Frontal cortex (tissue), 4 donors: Measurements from ENCODE around the gene UCN3. TPM values are rescaled to one million over a fixed set of nuclear protein-coding genes. Genes with fewer than 3 reads are reported as not detected.
"Not testable (repeated sequence)": the region's sequence is repeated elsewhere in the genome, so short reads cannot be mapped to it uniquely, and the experiment has no call there.

Source experiments
- DNase-seq, 2 donors: peaks; one replicate each; pipeline ENCODE4 v3.0.0; 2012; ENCODE audit warnings: low spot score in 2 of 2
- FAIRE-seq: peaks from 2 replicates; lab custom pipeline; 2012; peaks lifted over from hg19 to GRCh38; lab: Jason Lieb, UNC
- total RNA-seq: library from RNA; depleted of rRNA; stranded (reverse); fragments of >200 nt; gene quantifications from one replicate; pipeline ENCODE4 v1.2.3, GENCODE V29; 2014
- donor health status: control.
- donor health status: control.
- donor health status: control.

Gene UCN3
- total RNA-seq, 1 donor from 2014 or later = not detected

DNA sequence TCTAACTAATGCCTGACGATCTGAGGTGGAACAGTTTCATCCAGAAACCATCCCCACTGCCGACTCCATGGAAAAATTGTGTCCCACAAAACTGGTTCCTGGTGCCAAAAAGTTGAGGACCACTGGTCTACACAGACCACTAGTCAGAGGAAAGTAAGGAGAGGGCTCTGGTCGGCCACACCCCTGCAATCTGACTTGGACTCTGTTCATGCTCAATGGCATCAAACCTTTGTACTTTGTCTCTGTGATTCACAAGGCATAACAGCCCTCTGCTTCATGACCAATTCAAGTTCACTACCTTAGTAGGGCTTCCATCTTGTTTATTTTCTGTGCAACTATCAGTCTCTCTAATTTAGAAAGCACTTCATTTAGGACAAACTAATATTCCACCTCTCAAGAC lies 38.0 kb downstream of the UCN3 start:
- DNase-seq (no peak), FAIRE-seq (no peak)

DNA sequence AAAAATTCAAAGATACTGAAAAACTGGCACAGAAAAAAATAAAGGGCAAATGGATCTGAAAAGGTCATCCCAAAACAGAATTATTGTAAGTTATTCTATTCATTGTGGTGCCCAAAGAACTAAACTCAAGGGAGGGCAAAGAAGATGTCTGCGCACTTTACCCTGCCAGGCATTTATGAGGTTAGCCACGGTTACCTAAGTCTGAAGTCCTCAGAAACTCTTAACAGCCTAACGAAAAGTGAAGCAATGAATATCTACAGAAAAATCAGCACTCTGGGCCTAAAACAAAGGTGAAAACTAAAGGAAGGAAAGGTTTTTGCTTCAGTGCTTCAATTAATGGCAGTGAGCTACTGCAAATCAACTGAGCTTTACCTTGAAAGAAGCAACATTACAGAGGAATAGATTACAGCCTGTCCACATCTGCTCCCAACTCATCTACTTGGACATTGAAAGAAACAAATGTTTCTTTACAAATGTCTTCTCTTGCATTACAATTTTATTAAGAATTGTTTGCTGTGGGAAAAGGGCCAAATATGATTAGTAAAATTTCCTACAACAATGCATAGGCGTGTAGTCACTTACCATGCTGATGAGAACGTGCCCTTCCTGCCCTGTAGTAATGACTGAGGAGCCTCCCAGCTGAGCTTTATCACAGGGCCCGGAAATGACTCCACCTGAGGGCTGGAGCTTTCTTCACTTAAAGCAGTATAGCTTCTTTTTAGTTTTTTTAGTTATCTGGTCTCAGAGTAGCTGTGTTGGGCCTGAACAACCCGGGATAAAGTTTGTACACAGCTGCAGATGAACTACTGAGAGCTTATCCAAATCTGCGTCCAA lies 39.7 kb downstream of the UCN3 start, which contains the start of gene TUBAL3:
TUBAL3 (minus strand) TSS at position 621 of the 834 bp plus-strand sequence; CDS start at position 585, 36 bp downstream.
- DNase-seq (no peak), FAIRE-seq (no peak)

DNA sequence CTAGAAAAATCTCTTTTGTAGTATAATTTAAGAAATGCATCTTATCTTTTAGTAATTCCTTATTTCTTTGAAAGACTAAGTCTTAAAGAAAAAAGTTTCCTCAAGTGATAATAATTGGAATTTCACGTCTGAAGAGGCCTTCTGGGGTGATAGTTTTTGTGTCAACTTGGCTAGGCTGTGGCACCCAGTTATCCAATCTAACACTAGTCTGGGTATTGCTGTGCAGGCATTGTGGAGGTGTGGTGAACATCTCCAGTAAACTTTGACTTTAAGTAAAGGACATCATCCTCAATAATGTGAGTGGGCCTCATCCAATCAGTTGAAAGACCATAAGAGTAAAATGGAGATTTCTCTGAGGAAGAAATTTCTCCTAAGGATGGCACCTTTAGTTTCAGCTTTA lies 42.2 kb downstream of the UCN3 start:
- DNase-seq (no peak), FAIRE-seq (no peak)

DNA sequence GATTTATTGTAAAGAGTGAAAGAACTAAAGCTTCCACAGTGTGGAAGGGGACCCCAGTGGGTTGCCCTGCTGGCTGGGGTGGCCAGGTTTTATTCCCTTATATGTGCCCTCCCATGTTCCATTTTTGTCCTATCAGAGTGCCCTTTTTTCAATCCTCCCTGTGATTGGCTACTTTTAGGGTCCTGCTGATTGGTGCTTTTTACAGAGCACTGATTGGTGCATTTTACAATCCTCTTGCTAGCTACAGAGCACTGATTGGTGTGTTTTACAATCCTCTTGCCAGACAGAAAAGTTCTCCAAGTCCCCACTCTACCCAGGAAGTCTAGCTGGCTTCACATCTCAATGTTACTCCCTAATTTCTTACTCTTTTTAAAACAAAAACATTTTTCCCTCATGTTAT lies 46.0 kb downstream of the UCN3 start:
- not testable (repeated sequence) for FAIRE-seq, DNase-seq

DNA sequence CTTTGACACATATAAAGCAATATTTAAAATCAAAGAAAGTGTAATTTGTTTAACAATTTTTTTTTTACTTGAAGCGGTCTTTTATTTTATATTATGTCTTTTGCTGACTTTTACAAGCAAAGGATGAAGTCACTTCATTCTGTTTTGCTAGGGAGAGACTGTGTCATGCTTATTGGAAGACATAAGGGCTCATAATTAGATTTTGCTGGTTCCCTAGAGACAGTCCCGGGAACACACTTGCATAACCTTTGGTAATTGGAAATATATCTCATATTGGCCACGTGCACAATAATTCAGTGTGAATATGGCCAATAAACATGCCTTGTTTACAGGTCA lies 47.1 kb downstream of the UCN3 start:
- FAIRE-seq = no peak
- DNase-seq = no peak

DNA sequence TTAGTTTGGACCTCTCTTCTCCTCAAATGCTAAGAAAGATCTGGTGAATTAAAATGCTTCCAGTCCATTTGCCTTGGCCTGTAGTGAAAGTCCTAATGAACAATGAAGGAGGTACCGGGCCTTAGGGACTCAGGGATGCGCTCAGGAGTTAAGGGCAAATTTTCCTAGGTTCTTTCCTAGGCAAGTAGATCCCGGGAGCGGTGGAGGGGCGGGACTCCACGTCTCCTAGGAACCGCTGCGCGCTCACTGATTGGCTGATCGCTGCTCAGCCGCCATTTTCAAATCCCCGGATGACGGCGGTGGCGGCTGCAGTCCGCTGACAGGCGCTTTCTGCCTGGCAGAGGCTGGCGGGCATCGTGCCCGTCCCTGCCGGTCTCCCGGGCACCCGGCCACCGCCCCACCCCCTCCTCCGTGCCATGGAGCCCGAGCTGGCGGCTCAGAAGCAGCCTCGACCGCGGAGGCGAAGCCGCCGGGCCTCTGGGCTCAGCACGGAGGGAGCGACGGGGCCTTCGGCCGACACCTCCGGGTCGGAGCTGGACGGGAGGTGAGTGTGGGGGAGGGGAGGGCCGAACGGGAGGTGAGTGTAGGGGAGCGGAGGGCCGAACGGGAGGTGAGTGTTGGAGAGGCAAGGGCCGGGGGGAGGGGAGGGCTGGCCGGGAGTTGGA lies 47.6 kb downstream of the UCN3 start, which contains the start of gene NET1:
NET1 (plus strand) TSS at position 281 of the 665 bp plus-strand sequence; CDS start at position 417, 136 bp downstream.
- FAIRE-seq (no peak), DNase-seq (peak; percentile 93 to 94)

DNA sequence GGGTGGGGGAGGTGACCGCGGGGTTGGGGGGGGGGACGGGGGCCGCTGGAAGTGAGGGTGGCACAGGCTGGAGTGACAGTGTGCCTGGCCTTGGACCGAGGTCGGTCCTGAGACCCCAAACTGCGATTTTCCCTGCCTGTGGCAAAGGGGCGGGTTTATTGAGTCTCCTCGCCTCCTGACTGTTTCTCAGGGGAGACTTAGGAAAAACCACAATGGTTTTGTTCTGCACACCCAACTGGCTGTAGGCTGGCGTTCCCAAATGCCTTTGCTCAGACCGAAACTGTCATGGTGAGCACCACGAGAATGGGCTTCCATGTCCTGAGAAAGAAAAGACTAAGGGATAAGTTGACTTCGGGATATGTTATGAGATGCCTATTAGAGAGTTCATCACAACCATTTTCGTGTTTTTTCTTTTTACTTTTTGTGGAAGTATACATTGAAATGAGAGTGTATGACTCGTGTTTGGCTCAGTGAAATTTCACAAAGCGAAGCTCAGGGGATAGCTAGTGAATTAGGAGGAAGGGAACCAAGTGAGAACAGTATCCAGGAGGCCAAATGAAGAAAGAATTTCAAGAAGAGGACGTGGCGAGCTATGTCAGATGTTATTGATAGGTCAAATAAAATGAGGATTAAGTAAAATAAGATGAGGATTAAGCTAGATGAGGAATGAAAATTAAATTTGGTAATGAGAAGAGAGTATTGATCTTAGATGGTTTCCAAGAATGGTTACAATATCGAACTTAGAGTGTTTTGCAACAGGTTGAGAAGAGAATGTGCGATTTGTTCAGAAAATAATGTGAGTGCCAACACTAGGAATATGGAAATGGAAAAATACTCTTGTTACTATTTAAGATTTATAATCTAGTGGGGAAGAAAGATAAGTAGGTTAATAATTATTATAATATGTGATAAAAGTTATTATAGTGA lies 48.5 kb downstream of the UCN3 start:
- no peak for FAIRE-seq
- peak; percentile 20 to 40 for DNase-seq

DNA sequence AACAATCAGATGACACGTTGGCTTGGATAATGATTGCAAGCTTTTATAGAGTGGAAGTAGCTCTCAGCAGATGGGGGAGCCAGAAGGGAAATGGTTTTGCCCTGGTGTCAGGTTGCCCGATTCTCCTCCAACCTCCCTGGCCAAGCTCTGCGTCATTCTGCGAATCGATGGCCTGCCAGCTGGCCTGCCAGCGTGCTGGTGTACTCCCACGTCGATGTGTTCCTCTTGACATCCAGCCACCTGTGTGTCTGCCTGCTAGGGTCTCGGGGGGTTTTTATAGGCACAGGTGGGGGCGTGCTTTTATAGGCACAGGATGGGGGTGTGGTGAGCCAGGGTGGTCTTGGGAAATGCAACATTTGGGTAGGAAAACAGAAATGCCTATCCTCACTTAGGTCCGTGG lies 52.2 kb downstream of the UCN3 start:
- FAIRE-seq (no peak), DNase-seq (no peak)

DNA sequence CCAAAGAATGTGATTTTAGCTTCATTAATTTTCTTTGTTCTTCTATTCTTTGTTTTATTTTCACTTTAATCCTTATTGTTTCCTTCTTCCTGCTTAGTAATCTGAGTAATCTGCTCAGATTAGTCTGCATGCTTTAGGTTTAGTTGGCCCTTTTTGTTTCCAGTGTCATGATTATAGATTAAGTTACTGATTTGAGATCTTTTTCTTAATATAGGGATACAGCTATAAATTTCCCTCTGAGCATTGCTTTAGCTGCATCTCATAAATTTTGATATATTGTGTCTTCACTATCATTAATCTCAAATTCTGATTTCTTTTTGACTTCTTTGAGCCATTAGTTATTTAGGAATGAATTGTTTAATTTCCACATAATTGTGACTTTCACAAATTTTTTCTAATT lies 53.8 kb downstream of the UCN3 start:
- FAIRE-seq (peak; percentile 6), DNase-seq (no peak)

DNA sequence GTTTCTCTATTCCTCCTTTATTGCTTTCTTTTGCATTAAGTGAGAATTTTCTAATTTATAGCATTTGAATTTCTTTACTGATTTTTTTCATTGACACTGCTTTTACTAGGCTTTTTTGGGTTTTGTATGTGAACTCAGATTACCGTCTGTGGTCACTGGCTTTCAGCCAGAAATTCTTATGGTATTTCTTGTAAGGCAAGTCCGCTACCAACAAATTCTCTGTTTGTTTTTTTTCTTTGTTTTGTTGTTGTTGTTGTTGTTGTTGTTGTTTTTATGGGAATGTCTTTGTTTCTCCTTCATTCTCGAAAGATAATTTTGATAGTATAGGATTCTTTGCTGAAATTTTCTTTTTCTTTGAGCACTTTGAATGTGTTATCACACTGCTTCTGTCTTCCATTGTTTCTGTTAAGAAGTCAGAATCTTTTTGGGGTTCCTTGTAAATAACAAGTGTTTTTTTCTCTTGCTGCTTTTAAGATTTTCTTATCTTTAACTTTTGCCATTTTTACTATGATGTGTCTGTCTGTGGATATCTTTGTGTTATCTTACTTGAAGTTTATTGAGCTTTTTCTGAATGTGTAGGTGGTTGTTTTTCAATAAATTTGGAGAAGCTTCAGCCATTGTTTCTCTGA lies 54.8 kb downstream of the UCN3 start:
- FAIRE-seq (no peak), DNase-seq (no peak)

DNA sequence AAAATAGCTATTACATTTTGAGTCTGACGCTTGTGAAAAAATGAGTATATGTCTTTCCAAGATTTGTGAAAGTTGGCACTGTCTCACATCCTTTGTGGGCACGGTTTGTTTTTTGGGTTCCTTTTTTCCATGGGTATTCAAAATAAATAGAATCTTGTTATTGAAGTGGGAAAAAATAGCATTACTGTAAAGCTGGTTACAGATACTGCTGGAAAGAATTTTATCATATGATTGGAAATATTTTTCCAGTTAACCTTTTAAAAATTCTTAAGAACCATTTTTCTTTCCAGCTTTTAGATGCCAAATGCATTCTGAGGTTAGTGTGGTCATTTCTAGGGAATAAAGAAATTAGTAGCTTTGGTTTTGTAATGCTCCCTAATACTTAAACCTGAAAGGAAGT lies 59.0 kb downstream of the UCN3 start:
- FAIRE-seq = no peak

More for the DNA sequence above, 59.0 kb downstream of the UCN3 start:
- no peak for DNase-seq

Other genes with a start within 250 kb of the UCN3 start
- not detected for gene AKR1C8, start 179.8 kb upstream of the UCN3 start, total RNA-seq
- not detected for gene AKR1C4, start 168.1 kb upstream of the UCN3 start, total RNA-seq
- not detected for gene TUBAL3, start 39.9 kb downstream of the UCN3 start, total RNA-seq
- gene NET1, start 47.6 kb downstream of the UCN3 start, total RNA-seq = 29.3 TPM
- not detected for gene CALML5, start 134.6 kb downstream of the UCN3 start, total RNA-seq
- under 0.01 TPM for gene CALML3, start 160.0 kb downstream of the UCN3 start, total RNA-seq